Thoracic aorta (tissue), 2 donors: ENCODE data around the gene NMNAT2. TPM values are rescaled to one million over a fixed set of nuclear protein-coding genes. Genes with fewer than 3 reads are reported as not detected.

ENCODE experiments used
- ATAC-seq: fragments of 150-250 bp; one replicate; pipeline ENCODE4 v1.8.0; 2017; ENCODE audit warnings: low read depth; ENCODE audit not compliant: insufficient number of reproducible peaks, low FRiP score
- DNase-seq: peaks from one replicate; pipeline ENCODE4 v3.0.0-alpha.2; 2020; ENCODE audit warnings: low spot score
- H3K27ac ChIP-seq, 2 donors: fragments of 200-600 bp; sonication (generic); 1 replicate in 1 of 2; 2 replicates in 1 of 2; pipeline ENCODE4 v1.5.1; 2016; ENCODE audit warnings: mild to moderate bottlenecking in 2 of 2, moderate library complexity in 2 of 2
- H3K27me3 ChIP-seq: fragments of 200-600 bp; sonication (generic); replicated peaks from 2 replicates; pipeline ENCODE4 v1.6.0; 2016; ENCODE audit warnings: mild to moderate bottlenecking; ENCODE audit not compliant: insufficient read depth
- H3K36me3 ChIP-seq: fragments of 200-600 bp; sonication (generic); one replicate; pipeline ENCODE4 v1.5.1; 2016
- H3K4me1 ChIP-seq, 2 donors: fragments of 200-600 bp; sonication (generic); 1 replicate in 1 of 2; 2 replicates in 1 of 2; pipeline versions ENCODE4 v1.5.1 to v1.6.0; 2016; ENCODE audit warnings: low read depth in 2 of 2, mild to moderate bottlenecking in 1 of 2; ENCODE audit not compliant: control insufficient read depth in 1 of 2
- H3K4me3 ChIP-seq: fragments of 200-600 bp; sonication (generic); 2 replicates; pipeline ENCODE4 v1.5.1; 2016; ENCODE audit warnings: mild to moderate bottlenecking
- H3K9me3 ChIP-seq: fragments of 200-600 bp; sonication (generic); 2 replicates; pipeline ENCODE4 v1.5.1; 2016
- total RNA-seq, 2 donors: library from RNA; depleted of rRNA; stranded (reverse); fragments of >200 nt; gene quantifications; one replicate each; pipeline versions ENCODE4 v1.1.0 to v1.2.3, GENCODE V29; 2016
- TF ChIP-seq, protein P1 (sequence below): fragments of 200-600 bp; sonication (generic); IDR thresholded peaks from one replicate; pipeline ENCODE4 v1.5.1; 2019; ENCODE audit warnings: antibody characterized with exemption

NMNAT2 gene
- total RNA-seq, 2 donors from 2014 or later, result 0.68 to 1.1 TPM

DNA sequence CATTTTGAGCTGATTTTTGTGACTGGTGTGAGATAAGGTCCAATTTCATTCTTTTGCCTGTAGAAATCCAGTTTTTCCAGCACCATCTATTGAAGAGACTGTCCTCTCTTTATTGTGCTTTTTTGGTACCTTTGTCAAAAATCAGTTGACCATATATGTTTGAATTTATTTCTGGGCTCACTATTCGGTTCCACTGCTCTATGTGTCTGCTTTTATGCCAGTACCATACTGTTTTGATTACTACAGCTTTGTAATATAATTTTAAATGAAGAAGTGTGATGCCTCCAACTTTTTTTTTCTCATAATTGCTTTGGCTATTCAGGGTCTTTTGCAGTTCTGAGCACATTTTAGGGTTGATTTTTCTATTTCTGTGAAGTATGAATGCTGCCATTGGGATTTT lies 163.1 kb downstream of the NMNAT2 start:
- no peak overlapping the region for H3K4me3 ChIP-seq
- TF ChIP-seq, protein P1, sequence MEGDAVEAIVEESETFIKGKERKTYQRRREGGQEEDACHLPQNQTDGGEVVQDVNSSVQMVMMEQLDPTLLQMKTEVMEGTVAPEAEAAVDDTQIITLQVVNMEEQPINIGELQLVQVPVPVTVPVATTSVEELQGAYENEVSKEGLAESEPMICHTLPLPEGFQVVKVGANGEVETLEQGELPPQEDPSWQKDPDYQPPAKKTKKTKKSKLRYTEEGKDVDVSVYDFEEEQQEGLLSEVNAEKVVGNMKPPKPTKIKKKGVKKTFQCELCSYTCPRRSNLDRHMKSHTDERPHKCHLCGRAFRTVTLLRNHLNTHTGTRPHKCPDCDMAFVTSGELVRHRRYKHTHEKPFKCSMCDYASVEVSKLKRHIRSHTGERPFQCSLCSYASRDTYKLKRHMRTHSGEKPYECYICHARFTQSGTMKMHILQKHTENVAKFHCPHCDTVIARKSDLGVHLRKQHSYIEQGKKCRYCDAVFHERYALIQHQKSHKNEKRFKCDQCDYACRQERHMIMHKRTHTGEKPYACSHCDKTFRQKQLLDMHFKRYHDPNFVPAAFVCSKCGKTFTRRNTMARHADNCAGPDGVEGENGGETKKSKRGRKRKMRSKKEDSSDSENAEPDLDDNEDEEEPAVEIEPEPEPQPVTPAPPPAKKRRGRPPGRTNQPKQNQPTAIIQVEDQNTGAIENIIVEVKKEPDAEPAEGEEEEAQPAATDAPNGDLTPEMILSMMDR, result no peak
- H3K4me1 ChIP-seq, result no peaks in the 10 kb centered on the region
- DNase-seq (no peak), ATAC-seq (no peak)
- no peaks in the 10 kb centered on the region for H3K36me3 ChIP-seq
- H3K27ac ChIP-seq, result no peak overlapping the region
- H3K27me3 ChIP-seq, result no peaks in the 10 kb centered on the region
- H3K9me3 ChIP-seq, result no peaks in the 10 kb centered on the region

DNA sequence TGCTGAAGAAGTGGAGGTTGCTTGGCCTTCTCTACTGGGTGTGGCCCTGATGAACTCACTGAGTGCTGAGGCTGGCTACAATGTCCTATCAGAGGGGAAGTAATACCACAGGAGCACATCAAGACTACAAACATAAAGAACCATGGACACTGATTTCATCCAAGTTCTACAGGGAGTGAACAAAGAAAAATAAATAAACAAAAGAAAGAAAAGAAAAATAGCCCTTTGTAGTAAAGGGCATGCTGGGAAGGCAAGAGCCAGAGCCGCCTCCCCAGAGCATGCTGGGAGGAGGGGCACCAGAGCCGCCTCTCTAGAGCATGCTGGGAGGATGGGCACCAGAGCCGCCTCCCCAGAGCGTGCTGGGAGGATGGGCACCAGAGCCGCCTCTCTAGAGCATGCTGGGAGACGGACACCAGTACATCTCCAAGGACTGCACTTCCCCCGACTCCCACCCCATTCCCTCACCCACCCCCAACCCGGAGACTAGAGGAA lies 166.2 kb downstream of the NMNAT2 start:
- Histone ChIP-seq H3K27me3 (no peaks in the 10 kb centered on the region), H3K9me3 (no peaks in the 10 kb centered on the region), H3K27ac (no peak overlapping the region), H3K4me1 (no peaks in the 10 kb centered on the region), H3K36me3 (no peaks in the 10 kb centered on the region), H3K4me3 (no peak overlapping the region)
- DNase-seq, result no peak
- no peak for ATAC-seq
- TF ChIP-seq, protein P1, result no peak

GRCh38 chr1:183251101-183251958 lies 166.8 kb downstream of the NMNAT2 start:
- Histone ChIP-seq H3K4me3 (no peak overlapping the region), H3K4me1 (no peaks in the 10 kb centered on the region), H3K9me3 (no peaks in the 10 kb centered on the region), H3K36me3 (no peaks in the 10 kb centered on the region), H3K27ac (no peak overlapping the region), H3K27me3 (no peaks in the 10 kb centered on the region)
- no peak for DNase-seq
- ATAC-seq, result no peak
- TF ChIP-seq, protein P1, result no peak

DNA sequence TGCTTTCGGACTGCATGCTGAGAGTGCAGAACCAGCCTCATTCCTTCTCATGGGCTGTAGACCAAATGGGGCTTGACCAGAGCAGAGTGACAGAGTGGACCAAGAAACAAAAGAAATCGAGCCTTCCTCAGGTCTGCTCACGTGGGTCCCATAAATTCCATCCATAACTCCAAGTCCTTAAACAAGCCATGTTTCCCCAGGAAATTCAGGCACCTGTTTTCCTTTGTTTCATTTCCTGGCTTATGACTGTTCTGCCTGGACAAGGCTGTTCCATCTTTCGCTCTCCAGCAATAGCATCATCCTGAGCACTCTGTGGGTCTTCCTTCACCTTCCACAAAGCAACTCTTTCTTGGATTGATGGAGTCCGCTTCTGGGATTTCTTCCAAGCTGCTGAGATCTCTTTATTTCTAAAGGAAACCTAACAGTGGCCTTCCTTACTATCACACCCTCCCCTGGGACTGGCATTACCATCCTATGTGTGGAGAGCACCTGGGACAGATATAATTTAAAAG lies 168.2 kb downstream of the NMNAT2 start:
- DNase-seq (no peak), ATAC-seq (no peak)
- no peaks in the 10 kb centered on the region for H3K9me3 ChIP-seq
- H3K36me3 ChIP-seq, result no peaks in the 10 kb centered on the region
- H3K27ac ChIP-seq, result no peak overlapping the region
- H3K4me1 ChIP-seq, result no peaks in the 10 kb centered on the region
- TF ChIP-seq, protein P1, result no peak
- H3K4me3 ChIP-seq, result no peak overlapping the region
- no peaks in the 10 kb centered on the region for H3K27me3 ChIP-seq

DNA sequence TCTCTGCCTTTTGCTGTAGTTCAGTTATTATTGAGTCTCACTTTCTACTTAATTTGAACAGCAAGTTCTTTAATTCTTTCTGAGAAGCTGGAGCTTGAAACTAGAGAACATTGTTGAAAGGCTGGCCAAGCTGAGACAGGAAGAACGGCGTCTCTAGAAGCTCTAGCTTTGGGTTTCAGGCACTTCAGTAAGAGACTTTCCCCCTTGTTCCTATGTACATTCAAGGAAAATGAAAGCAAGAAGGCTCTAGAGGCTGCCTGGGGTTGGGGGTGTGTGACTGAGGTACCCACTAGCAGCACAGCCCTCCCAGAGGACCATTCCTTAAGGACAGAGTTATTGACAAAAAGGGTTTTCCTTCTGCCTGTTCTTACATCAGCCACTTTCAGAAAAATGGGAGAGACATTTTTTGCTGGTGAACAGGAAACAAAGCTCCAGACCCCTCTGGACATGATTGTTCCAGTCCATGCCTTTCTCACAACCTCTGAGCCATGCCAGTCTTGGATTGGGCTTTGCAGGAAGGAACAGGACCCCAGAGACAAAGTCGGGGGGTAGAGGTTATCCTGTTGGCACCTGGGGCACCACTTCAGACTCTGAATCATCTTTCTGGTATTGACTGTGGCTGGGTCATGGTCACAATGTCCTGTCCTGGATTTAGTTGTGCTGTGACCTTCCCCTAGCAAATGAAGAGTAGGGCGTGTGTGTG lies 169.0 kb downstream of the NMNAT2 start:
- H3K4me3 ChIP-seq, result no peak overlapping the region
- TF ChIP-seq, protein P1, result no peak
- H3K27me3 ChIP-seq, result no peaks in the 10 kb centered on the region
- H3K4me1 ChIP-seq, result peaks cover 0 to 8% of the 10 kb centered on the region in 2 donors
- H3K36me3 ChIP-seq, result no peaks in the 10 kb centered on the region
- no peaks in the 10 kb centered on the region for H3K9me3 ChIP-seq
- no peak for ATAC-seq
- DNase-seq, result no peak
- no peak overlapping the region for H3K27ac ChIP-seq
